CD1c-positive myeloid dendritic cell (primary cell): ENCODE data around the gene C2CD2.

Experiments used
- DNase-seq: peaks from one replicate; pipeline ENCODE4 v3.0.0-alpha.2; 2016; ENCODE audit errors: extremely low spot score

The C2CD2 gene

GRCh38 chr21:41847066-41847804 lies 106.6 kb downstream of the C2CD2 start:
- DNase-seq, result no peak

GRCh38 chr21:41846536-41846935 lies 107.3 kb downstream of the C2CD2 start:
- no peak for DNase-seq

GRCh38 chr21:41846033-41846317 lies 107.8 kb downstream of the C2CD2 start:
- no peak for DNase-seq

GRCh38 chr21:41845310-41846032 lies 108.3 kb downstream of the C2CD2 start:
- no peak for DNase-seq

GRCh38 chr21:41843584-41843983 lies 110.2 kb downstream of the C2CD2 start:
- DNase-seq, result no peak

GRCh38 chr21:41840880-41841279 lies 112.9 kb downstream of the C2CD2 start:
- DNase-seq, result no peak

GRCh38 chr21:41839387-41840000 lies 114.3 kb downstream of the C2CD2 start:
- DNase-seq, result no peak

GRCh38 chr21:41837756-41838297 lies 116.0 kb downstream of the C2CD2 start:
- DNase-seq, result no peak

- no peak for DNase-seq
Measured at GRCh38 chr21:41836166-41837015, 117.4 kb downstream of the C2CD2 start.

- DNase-seq, result no peak
Measured at GRCh38 chr21:41835711-41836154, 118.1 kb downstream of the C2CD2 start.
